ENCODE results near the gene MFSD12. TPM values are rescaled to one million over a fixed set of nuclear protein-coding genes. Genes with fewer than 3 reads are reported as not detected.

The MFSD12 gene
- total and polyA plus RNA-seq, 2 experiments from 2014 or later = 23.0 to 67.9 TPM

GRCh38 chr19:3601021-3601420, 43.6 kb upstream of the MFSD12 start:
- no peaks in the 10 kb centered on the region for H3K36me3 ChIP-seq (ENCODE audit: low read depth)
- H3K27me3 ChIP-seq (replicated peaks; ENCODE audit: insufficient read depth) = no peaks in the 10 kb centered on the region
- no peaks in the 10 kb centered on the region for H3F3A ChIP-seq (ENCODE audit: insufficient read depth)
- no peak for DNase-seq
- H4K20me1 ChIP-seq (ENCODE audit: insufficient read depth) = no peaks in the 10 kb centered on the region
- H3K9me3 ChIP-seq (ENCODE audit: low read depth) = no peaks in the 10 kb centered on the region
- H2AFZ ChIP-seq = no peak overlapping the region
- H3K4me1 ChIP-seq (ENCODE audit: insufficient read depth) = no peaks in the 10 kb centered on the region
- WGBS, 2 experiments (ENCODE audit: low coverage in 1 of 2, low lambda C conversion rate in 2 of 2, missing lambda C conversion rate in 2 of 2) = 88 to 94% methylated on average over 12 of the region's 12 CpGs
- H3K27ac ChIP-seq = no peak overlapping the region
- in situ Hi-C loops (cut with MboI) = loop anchor here (25.0 kb wide), 1 partner anchor 289 kb away; no protein-coding TSS in a partner anchor
- H3K79me2 ChIP-seq (ENCODE audit: insufficient read depth) = no peaks in the 10 kb centered on the region
- H3K4me2 ChIP-seq (ENCODE audit: unreplicated experiment) = no peak overlapping the region
- H3K9me2 ChIP-seq (ENCODE audit: insufficient read depth) = no peaks in the 10 kb centered on the region
- no peak overlapping the region for H3K4me3 ChIP-seq
- H3K9ac ChIP-seq = no peak overlapping the region
- TF ChIP-seq EZH2phosphoT487 (IDR thresholded peaks at IDR 0.05; ENCODE audit: insufficient read depth, low read depth) = no peak

GRCh38 chr19:3599776-3600187, 42.4 kb upstream of the MFSD12 start:
- no peak for DNase-seq
- Histone ChIP-seq H3K4me2 (ENCODE audit: unreplicated experiment) (no peak overlapping the region), H3K4me3 (no peak overlapping the region), H3K4me1 (ENCODE audit: insufficient read depth) (no peaks in the 10 kb centered on the region), H3K27ac (no peak overlapping the region), H3K9ac (no peak overlapping the region), H3K27me3 (replicated peaks; ENCODE audit: insufficient read depth) (no peaks in the 10 kb centered on the region), H2AFZ (no peak overlapping the region), H3K79me2 (ENCODE audit: insufficient read depth) (no peaks in the 10 kb centered on the region), H3F3A (ENCODE audit: insufficient read depth) (no peaks in the 10 kb centered on the region), H3K36me3 (ENCODE audit: low read depth) (no peaks in the 10 kb centered on the region), H3K9me2 (ENCODE audit: insufficient read depth) (no peaks in the 10 kb centered on the region), H3K9me3 (ENCODE audit: low read depth) (no peaks in the 10 kb centered on the region), H4K20me1 (ENCODE audit: insufficient read depth) (no peaks in the 10 kb centered on the region)
- WGBS, 2 experiments (ENCODE audit: low coverage in 1 of 2, low lambda C conversion rate in 2 of 2, missing lambda C conversion rate in 2 of 2) = 86 to 92% methylated on average over 22 to 24 of the region's 28 CpGs
- in situ Hi-C loops (cut with MboI) = loop anchor here (25.0 kb wide), 1 partner anchor 287 kb away; no protein-coding TSS in a partner anchor
- TF ChIP-seq EZH2 (IDR thresholded peaks at IDR 0.05; ENCODE audit: insufficient read depth, poor library complexity, severe bottlenecking) = no peak
- TF ChIP-seq EZH2phosphoT487 (IDR thresholded peaks at IDR 0.05; ENCODE audit: insufficient read depth, low read depth) = no peak

GRCh38 chr19:3595521-3596061, 38.2 kb upstream of the MFSD12 start:
- Histone ChIP-seq H3K27me3 (replicated peaks; ENCODE audit: insufficient read depth) (no peaks in the 10 kb centered on the region), H3K79me2 (ENCODE audit: insufficient read depth) (no peaks in the 10 kb centered on the region)
- in situ Hi-C loops (cut with MboI) = no loop called here

DNA sequence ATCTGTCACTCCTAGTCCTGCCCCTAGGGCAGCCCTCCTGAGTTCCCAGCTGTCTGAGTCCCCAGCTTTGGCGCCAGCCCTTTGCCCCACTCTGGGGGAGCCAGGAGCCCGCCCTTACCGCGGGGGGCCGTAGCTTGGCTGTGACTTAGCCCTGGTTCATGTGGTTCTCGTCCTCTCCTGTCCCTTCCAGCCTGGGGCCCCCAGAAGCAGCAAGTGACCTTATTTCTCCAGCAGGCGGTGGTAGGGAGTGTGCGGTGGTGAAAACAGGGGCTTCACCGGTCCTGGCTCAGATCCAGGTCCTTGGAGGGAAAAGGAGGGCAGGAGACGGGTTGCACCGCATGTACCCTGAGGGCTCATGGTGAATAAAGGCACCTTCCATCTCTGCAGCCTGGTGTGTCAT, 35.8 kb upstream of the MFSD12 start:
- no peaks in the 10 kb centered on the region for H3K27me3 ChIP-seq (replicated peaks; ENCODE audit: insufficient read depth)
- H4K20me1 ChIP-seq (ENCODE audit: insufficient read depth) = no peaks in the 10 kb centered on the region
- H3F3A ChIP-seq (ENCODE audit: insufficient read depth) = no peaks in the 10 kb centered on the region
- no peak overlapping the region for H3K9ac ChIP-seq
- H3K36me3 ChIP-seq (ENCODE audit: low read depth) = no peaks in the 10 kb centered on the region
- H3K79me2 ChIP-seq (ENCODE audit: insufficient read depth) = no peaks in the 10 kb centered on the region
- no peak overlapping the region for H3K4me3 ChIP-seq
- no peaks in the 10 kb centered on the region for H3K9me3 ChIP-seq (ENCODE audit: low read depth)
- WGBS, 2 experiments (ENCODE audit: low coverage in 1 of 2, low lambda C conversion rate in 2 of 2, missing lambda C conversion rate in 2 of 2) = 53 to 60% methylated on average over 11 of the region's 11 CpGs
- no peak overlapping the region for H2AFZ ChIP-seq
- H3K9me2 ChIP-seq (ENCODE audit: insufficient read depth) = no peaks in the 10 kb centered on the region
- no peak for DNase-seq
- no peak overlapping the region for H3K27ac ChIP-seq
- H3K4me1 ChIP-seq (ENCODE audit: insufficient read depth) = no peaks in the 10 kb centered on the region
- in situ Hi-C loops (cut with MboI) = no loop called here
- TF ChIP-seq EZH2phosphoT487 (IDR thresholded peaks at IDR 0.05; ENCODE audit: insufficient read depth, low read depth) = no peak
- TF ChIP-seq EZH2 (IDR thresholded peaks at IDR 0.05; ENCODE audit: insufficient read depth, poor library complexity, severe bottlenecking) = no peak
- H3K4me2 ChIP-seq (ENCODE audit: unreplicated experiment) = no peak overlapping the region

More at GRCh38 chr19:3595521-3596061, 38.2 kb upstream of the MFSD12 start:
- no peaks in the 10 kb centered on the region for H3K36me3 ChIP-seq (ENCODE audit: low read depth)
- H3K4me2 ChIP-seq (ENCODE audit: unreplicated experiment) = no peak overlapping the region
- H3K4me1 ChIP-seq (ENCODE audit: insufficient read depth) = no peaks in the 10 kb centered on the region
- WGBS, 2 experiments (ENCODE audit: low coverage in 1 of 2, low lambda C conversion rate in 2 of 2, missing lambda C conversion rate in 2 of 2) = 88 to 92% methylated on average over 25 to 34 of the region's 34 CpGs
- H3F3A ChIP-seq (ENCODE audit: insufficient read depth) = no peaks in the 10 kb centered on the region
- H2AFZ ChIP-seq = no peak overlapping the region
- no peak overlapping the region for H3K4me3 ChIP-seq
- no peak for DNase-seq
- H3K9me2 ChIP-seq (ENCODE audit: insufficient read depth) = no peaks in the 10 kb centered on the region
- no peak overlapping the region for H3K9ac ChIP-seq
- no peak for TF ChIP-seq EZH2phosphoT487 (IDR thresholded peaks at IDR 0.05; ENCODE audit: insufficient read depth, low read depth)
- TF ChIP-seq EZH2 (IDR thresholded peaks at IDR 0.05; ENCODE audit: insufficient read depth, poor library complexity, severe bottlenecking) = no peak
- no peak overlapping the region for H3K27ac ChIP-seq
- no peaks in the 10 kb centered on the region for H4K20me1 ChIP-seq (ENCODE audit: insufficient read depth)
- no peaks in the 10 kb centered on the region for H3K9me3 ChIP-seq (ENCODE audit: low read depth)
